ENCODE measurements around the gene GAB3.
A peak's percentile ranks its signal among the peaks of the same experiment; 100 is the strongest.

Gene GAB3

DNA sequence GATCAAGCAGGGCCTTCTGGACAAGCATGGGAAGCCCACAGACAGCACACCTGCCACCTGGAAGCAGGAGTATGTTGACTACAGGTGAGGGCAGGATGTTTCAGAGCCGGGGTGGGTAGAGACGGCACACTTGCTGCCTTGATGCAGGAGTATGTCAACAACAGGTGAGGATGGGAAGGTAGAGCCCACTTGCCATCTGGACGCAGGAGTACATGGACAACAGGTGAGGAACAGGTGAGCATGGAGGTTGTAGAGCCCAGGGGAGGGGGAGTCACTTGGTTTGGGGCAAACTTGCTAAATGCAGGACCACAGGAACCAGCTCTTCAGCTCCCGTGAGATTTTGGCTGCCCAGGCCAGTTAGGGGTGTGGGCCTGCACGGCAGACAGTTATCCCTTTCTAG is 23.7 kb upstream of the GAB3 start:
- no peak for ATAC-seq
- TF ChIP-seq, protein P1, sequence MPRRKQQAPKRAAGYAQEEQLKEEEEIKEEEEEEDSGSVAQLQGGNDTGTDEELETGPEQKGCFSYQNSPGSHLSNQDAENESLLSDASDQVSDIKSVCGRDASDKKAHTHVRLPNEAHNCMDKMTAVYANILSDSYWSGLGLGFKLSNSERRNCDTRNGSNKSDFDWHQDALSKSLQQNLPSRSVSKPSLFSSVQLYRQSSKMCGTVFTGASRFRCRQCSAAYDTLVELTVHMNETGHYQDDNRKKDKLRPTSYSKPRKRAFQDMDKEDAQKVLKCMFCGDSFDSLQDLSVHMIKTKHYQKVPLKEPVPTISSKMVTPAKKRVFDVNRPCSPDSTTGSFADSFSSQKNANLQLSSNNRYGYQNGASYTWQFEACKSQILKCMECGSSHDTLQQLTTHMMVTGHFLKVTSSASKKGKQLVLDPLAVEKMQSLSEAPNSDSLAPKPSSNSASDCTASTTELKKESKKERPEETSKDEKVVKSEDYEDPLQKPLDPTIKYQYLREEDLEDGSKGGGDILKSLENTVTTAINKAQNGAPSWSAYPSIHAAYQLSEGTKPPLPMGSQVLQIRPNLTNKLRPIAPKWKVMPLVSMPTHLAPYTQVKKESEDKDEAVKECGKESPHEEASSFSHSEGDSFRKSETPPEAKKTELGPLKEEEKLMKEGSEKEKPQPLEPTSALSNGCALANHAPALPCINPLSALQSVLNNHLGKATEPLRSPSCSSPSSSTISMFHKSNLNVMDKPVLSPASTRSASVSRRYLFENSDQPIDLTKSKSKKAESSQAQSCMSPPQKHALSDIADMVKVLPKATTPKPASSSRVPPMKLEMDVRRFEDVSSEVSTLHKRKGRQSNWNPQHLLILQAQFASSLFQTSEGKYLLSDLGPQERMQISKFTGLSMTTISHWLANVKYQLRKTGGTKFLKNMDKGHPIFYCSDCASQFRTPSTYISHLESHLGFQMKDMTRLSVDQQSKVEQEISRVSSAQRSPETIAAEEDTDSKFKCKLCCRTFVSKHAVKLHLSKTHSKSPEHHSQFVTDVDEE (CRISPR knock-in tag; IDR thresholded peaks at IDR 0.05), result no peak
- TF ChIP-seq ZC3H10 (CRISPR knock-in tag; IDR thresholded peaks at IDR 0.05) (no peak), ZNF8 (CRISPR knock-in tag; IDR thresholded peaks at IDR 0.05) (no peak), GLIS3 (CRISPR knock-in tag; IDR thresholded peaks at IDR 0.05) (no peak), TCF4 (CRISPR knock-in tag; IDR thresholded peaks at IDR 0.05; ENCODE audit: borderline replicate concordance) (no peak), OSR1 (CRISPR knock-in tag; IDR thresholded peaks at IDR 0.05) (no peak), ARNTL (CRISPR knock-in tag; IDR thresholded peaks at IDR 0.05; ENCODE audit: borderline replicate concordance, low read depth) (no peak), SNAI2 (CRISPR knock-in tag; IDR thresholded peaks at IDR 0.05) (no peak), ISL1 (CRISPR knock-in tag; IDR thresholded peaks at IDR 0.05) (no peak), CSDC2 (CRISPR knock-in tag; IDR thresholded peaks at IDR 0.05) (no peak), ZNF565 (CRISPR knock-in tag; conservative IDR thresholded peaks at IDR 0.05; ENCODE audit: low read depth) (no peak), ESRRG (CRISPR knock-in tag; IDR thresholded peaks at IDR 0.05) (no peak), RARB (CRISPR knock-in tag; IDR thresholded peaks at IDR 0.05) (no peak), ZNF70 (CRISPR knock-in tag; IDR thresholded peaks at IDR 0.05) (no peak), ZFP30 (CRISPR knock-in tag; IDR thresholded peaks at IDR 0.05) (no peak), BACH2 (CRISPR knock-in tag; IDR thresholded peaks at IDR 0.05; ENCODE audit: borderline replicate concordance) (no peak)
- TF ChIP-seq, protein P2, sequence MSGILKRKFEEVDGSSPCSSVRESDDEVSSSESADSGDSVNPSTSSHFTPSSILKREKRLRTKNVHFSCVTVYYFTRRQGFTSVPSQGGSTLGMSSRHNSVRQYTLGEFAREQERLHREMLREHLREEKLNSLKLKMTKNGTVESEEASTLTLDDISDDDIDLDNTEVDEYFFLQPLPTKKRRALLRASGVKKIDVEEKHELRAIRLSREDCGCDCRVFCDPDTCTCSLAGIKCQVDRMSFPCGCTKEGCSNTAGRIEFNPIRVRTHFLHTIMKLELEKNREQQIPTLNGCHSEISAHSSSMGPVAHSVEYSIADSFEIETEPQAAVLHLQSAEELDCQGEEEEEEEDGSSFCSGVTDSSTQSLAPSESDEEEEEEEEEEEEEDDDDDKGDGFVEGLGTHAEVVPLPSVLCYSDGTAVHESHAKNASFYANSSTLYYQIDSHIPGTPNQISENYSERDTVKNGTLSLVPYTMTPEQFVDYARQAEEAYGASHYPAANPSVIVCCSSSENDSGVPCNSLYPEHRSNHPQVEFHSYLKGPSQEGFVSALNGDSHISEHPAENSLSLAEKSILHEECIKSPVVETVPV (CRISPR knock-in tag; IDR thresholded peaks at IDR 0.05), result no peak
- TF ChIP-seq, protein P3, sequence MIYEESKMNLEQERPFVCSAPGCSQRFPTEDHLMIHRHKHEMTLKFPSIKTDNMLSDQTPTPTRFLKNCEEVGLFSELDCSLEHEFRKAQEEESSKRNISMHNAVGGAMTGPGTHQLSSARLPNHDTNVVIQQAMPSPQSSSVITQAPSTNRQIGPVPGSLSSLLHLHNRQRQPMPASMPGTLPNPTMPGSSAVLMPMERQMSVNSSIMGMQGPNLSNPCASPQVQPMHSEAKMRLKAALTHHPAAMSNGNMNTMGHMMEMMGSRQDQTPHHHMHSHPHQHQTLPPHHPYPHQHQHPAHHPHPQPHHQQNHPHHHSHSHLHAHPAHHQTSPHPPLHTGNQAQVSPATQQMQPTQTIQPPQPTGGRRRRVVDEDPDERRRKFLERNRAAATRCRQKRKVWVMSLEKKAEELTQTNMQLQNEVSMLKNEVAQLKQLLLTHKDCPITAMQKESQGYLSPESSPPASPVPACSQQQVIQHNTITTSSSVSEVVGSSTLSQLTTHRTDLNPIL (CRISPR knock-in tag; IDR thresholded peaks at IDR 0.05; ENCODE audit: low read depth), result no peak
- TF ChIP-seq, protein P4, sequence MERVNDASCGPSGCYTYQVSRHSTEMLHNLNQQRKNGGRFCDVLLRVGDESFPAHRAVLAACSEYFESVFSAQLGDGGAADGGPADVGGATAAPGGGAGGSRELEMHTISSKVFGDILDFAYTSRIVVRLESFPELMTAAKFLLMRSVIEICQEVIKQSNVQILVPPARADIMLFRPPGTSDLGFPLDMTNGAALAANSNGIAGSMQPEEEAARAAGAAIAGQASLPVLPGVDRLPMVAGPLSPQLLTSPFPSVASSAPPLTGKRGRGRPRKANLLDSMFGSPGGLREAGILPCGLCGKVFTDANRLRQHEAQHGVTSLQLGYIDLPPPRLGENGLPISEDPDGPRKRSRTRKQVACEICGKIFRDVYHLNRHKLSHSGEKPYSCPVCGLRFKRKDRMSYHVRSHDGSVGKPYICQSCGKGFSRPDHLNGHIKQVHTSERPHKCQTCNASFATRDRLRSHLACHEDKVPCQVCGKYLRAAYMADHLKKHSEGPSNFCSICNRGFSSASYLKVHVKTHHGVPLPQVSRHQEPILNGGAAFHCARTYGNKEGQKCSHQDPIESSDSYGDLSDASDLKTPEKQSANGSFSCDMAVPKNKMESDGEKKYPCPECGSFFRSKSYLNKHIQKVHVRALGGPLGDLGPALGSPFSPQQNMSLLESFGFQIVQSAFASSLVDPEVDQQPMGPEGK (CRISPR knock-in tag; IDR thresholded peaks at IDR 0.05; ENCODE audit: borderline replicate concordance), result no peak
- TF ChIP-seq, protein P5, sequence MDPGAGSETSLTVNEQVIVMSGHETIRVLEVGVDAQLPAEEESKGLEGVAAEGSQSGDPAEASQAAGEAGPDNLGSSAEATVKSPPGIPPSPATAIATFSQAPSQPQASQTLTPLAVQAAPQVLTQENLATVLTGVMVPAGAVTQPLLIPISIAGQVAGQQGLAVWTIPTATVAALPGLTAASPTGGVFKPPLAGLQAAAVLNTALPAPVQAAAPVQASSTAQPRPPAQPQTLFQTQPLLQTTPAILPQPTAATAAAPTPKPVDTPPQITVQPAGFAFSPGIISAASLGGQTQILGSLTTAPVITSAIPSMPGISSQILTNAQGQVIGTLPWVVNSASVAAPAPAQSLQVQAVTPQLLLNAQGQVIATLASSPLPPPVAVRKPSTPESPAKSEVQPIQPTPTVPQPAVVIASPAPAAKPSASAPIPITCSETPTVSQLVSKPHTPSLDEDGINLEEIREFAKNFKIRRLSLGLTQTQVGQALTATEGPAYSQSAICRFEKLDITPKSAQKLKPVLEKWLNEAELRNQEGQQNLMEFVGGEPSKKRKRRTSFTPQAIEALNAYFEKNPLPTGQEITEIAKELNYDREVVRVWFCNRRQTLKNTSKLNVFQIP (CRISPR knock-in tag; IDR thresholded peaks at IDR 0.05; ENCODE audit: borderline replicate concordance, low read depth), result no peak

DNA sequence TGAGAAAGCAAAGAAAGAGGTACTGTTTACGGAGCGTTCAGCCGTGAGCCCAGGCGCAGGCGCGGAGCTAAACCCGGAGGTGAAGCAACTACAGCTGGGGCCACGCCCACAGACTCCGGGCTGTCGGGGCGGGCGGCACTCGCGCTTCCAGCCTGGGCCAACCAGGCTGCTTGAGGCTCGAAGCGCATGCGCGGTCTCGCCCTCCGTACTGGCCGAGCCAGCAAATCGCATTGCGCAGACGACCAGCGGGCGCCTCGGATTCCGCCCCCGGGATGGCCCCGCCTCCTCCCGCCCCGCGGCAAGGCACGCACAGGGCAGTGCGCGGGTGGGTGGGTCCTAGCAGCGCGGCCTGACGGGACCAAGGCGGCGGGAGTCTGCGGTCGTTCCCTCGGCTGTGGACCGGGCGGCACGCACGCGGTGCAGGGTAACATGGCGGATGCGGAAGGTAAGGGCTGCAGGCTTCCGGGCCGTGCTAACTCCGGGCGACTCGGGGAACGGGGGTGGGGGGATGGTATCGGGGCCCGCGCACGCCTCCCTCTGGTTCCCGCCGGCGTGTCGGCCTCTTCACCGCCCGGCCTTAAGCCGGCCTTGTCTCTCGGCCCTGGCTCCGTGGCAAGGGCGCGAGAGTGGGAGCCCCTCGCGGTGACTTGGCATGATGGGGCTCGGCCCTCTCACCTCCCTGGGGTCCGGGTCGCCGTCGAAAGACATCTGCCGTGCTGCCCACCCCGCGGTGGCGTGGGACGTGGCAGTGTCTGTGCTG is 11.8 kb upstream of the GAB3 start, which contains the start of gene DKC1:
DKC1 (plus strand) TSS at position 328 of the 760 bp plus-strand sequence; CDS start at position 430, 102 bp downstream.
- ATAC-seq, result peak; percentile 94
- TF ChIP-seq ESRRG (CRISPR knock-in tag; IDR thresholded peaks at IDR 0.05) (no peak), SNAI2 (CRISPR knock-in tag; IDR thresholded peaks at IDR 0.05) (no peak), OSR1 (CRISPR knock-in tag; IDR thresholded peaks at IDR 0.05) (no peak), ZNF565 (CRISPR knock-in tag; conservative IDR thresholded peaks at IDR 0.05; ENCODE audit: low read depth) (no peak), ZNF8 (CRISPR knock-in tag; IDR thresholded peaks at IDR 0.05) (no peak), ZFP3 (CRISPR knock-in tag; IDR thresholded peaks at IDR 0.05) (no peak), ISL1 (CRISPR knock-in tag; IDR thresholded peaks at IDR 0.05) (no peak), PPARA (CRISPR knock-in tag; IDR thresholded peaks at IDR 0.05; ENCODE audit: borderline replicate concordance) (no peak), CSDC2 (CRISPR knock-in tag; IDR thresholded peaks at IDR 0.05) (no peak)
- TF ChIP-seq, protein P5 (CRISPR knock-in tag; IDR thresholded peaks at IDR 0.05; ENCODE audit: borderline replicate concordance, low read depth), result no peak
- TF ChIP-seq, protein P1 (CRISPR knock-in tag; IDR thresholded peaks at IDR 0.05), result no peak
- TF ChIP-seq, protein P2 (CRISPR knock-in tag; IDR thresholded peaks at IDR 0.05), result no peak
